Hepatocyte (in vitro differentiated cells): ENCODE data around the gene CDC42EP1.
"Not testable (repeated sequence)": the region's sequence is repeated elsewhere in the genome, so short reads cannot be mapped to it uniquely, and the experiment has no call there.

Experiments
- EZH2 ChIP-seq: fragments of 200-600 bp; sonication (generic); IDR thresholded peaks from 2 replicates; pipeline ENCODE4 v1.6.1; 2016; ENCODE audit warnings: antibody characterized with exemption, mild to moderate bottlenecking, borderline replicate concordance
- TF ChIP-seq, protein P1 (sequence below): fragments of 200-600 bp; sonication (generic); IDR thresholded peaks from 2 replicates; pipeline ENCODE4 v1.5.1; 2016; ENCODE audit warnings: antibody characterized with exemption, mild to moderate bottlenecking; ENCODE audit not compliant: poor library complexity

DNA sequence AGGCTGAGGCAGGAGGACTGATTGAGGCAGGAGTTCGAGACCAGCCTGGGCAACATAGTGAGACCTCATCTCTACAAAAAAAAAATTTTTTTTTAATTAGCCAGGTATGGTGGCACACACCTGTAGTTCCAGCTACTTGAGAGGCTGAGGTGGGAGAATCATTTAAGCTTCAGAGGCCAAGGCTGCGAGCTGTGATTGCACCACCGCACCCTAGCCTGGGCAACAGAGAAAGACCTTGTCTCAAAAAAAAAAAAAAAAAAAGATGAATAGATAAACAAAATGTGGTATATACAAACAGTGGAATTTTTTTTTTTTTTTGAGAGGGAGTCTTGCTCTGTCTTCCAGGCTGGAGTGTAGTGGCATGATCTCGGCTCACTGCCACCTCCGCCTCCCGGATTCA, 30.8 kb downstream of the CDC42EP1 start:
- TF ChIP-seq, protein P1, sequence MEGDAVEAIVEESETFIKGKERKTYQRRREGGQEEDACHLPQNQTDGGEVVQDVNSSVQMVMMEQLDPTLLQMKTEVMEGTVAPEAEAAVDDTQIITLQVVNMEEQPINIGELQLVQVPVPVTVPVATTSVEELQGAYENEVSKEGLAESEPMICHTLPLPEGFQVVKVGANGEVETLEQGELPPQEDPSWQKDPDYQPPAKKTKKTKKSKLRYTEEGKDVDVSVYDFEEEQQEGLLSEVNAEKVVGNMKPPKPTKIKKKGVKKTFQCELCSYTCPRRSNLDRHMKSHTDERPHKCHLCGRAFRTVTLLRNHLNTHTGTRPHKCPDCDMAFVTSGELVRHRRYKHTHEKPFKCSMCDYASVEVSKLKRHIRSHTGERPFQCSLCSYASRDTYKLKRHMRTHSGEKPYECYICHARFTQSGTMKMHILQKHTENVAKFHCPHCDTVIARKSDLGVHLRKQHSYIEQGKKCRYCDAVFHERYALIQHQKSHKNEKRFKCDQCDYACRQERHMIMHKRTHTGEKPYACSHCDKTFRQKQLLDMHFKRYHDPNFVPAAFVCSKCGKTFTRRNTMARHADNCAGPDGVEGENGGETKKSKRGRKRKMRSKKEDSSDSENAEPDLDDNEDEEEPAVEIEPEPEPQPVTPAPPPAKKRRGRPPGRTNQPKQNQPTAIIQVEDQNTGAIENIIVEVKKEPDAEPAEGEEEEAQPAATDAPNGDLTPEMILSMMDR = not testable (repeated sequence)
- not testable (repeated sequence) for TF ChIP-seq EZH2
